ENCODE data around the gene DAZAP1. TPM values are rescaled to one million over a fixed set of nuclear protein-coding genes. Genes with fewer than 3 reads are reported as not detected.

Gene DAZAP1
- polyA plus RNA-seq, 2 donors = 64.9 to 75.3 TPM

DNA sequence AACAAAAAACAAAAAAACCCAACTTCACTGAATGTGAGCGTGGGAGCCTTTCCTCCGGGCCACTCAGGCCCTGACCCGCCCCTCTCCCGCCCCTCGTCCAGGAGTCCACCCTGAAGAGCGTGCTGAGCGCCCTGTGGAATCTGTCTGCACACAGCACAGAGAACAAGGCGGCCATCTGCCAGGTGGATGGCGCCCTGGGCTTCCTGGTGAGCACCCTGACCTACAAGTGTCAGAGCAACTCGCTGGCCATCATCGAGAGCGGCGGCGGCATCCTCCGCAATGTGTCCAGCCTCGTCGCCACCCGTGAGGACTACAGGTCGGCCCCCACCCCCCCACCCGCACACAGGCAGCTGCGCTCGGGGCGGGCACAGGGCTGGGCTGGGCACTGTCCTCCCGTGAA is 54.5 kb downstream of the DAZAP1 start:
- H3K4me3 ChIP-seq (ENCODE audit: low read depth in 1 of 2, low read length in 2 of 2) = no peak overlapping the region
- H3K27me3 ChIP-seq (ENCODE audit: control insufficient read depth in 1 of 2, insufficient read depth in 2 of 2, low read length in 2 of 2) = peaks cover 0 to 20% of the 10 kb centered on the region in 2 donors
- no peak overlapping the region for H3K27ac ChIP-seq (ENCODE audit: low read depth in 2 of 2, low read length in 1 of 2)
- H3K9me3 ChIP-seq (ENCODE audit: control insufficient read depth in 2 of 2, insufficient read depth in 1 of 2, low read depth in 1 of 2, low read length in 1 of 2) = peaks cover 0 to 9% of the 10 kb centered on the region in 2 donors
- H3K36me3 ChIP-seq (ENCODE audit: control insufficient read depth in 2 of 2, insufficient read depth in 2 of 2, low read length in 1 of 2) = peaks cover 0 to 4% of the 10 kb centered on the region in 2 donors
- WGBS, 2 donors = 93 to 95% methylated on average over 23 to 24 of the region's 24 CpGs
- peaks cover 11 to 22% of the 10 kb centered on the region in 2 donors for H3K4me1 ChIP-seq (ENCODE audit: control insufficient read depth in 2 of 2, insufficient read depth in 2 of 2, low read length in 1 of 2)

DNA sequence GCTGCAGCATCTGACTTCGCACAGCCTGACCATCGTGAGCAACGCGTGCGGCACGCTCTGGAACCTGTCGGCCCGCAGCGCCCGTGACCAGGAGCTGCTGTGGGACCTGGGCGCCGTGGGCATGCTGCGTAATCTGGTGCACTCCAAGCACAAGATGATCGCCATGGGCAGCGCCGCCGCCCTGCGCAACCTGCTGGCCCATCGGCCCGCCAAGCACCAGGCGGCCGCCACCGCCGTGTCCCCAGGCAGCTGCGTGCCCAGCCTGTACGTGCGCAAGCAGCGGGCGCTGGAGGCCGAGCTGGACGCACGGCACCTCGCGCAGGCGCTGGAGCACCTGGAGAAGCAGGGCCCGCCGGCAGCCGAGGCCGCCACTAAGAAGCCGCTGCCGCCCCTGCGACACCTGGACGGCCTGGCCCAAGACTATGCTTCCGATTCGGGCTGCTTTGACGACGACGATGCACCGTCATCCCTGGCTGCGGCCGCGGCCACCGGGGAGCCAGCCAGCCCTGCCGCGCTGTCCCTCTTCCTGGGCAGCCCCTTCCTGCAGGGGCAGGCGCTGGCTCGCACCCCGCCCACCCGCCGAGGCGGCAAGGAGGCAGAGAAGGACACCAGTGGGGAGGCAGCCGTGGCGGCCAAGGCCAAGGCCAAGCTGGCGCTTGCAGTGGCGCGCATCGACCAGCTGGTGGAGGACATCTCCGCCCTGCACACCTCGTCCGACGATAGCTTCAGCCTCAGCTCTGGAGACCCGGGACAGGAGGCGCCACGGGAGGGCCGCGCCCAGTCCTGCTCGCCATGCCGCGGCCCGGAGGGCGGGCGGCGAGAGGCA is 58.0 kb downstream of the DAZAP1 start:
- Histone ChIP-seq H3K27ac (ENCODE audit: low read depth in 2 of 2, low read length in 1 of 2) (no peak overlapping the region), H3K27me3 (ENCODE audit: control insufficient read depth in 1 of 2, insufficient read depth in 2 of 2, low read length in 2 of 2) (peaks cover 0 to 42% of the 10 kb centered on the region in 2 donors), H3K9me3 (ENCODE audit: control insufficient read depth in 2 of 2, insufficient read depth in 1 of 2, low read depth in 1 of 2, low read length in 1 of 2) (peaks cover 0 to 10% of the 10 kb centered on the region in 2 donors), H3K4me1 (ENCODE audit: control insufficient read depth in 2 of 2, insufficient read depth in 2 of 2, low read length in 1 of 2) (peaks cover 37 to 50% of the 10 kb centered on the region in 2 donors), H3K36me3 (ENCODE audit: control insufficient read depth in 2 of 2, insufficient read depth in 2 of 2, low read length in 1 of 2) (peaks cover 0 to 4% of the 10 kb centered on the region in 2 donors), H3K4me3 (ENCODE audit: low read depth in 1 of 2, low read length in 2 of 2) (peak overlapping the region in 1 of 2 donors; percentile 20)
- WGBS, 2 donors = 34 to 45% methylated on average over 46 to 83 of the region's 83 CpGs

DNA sequence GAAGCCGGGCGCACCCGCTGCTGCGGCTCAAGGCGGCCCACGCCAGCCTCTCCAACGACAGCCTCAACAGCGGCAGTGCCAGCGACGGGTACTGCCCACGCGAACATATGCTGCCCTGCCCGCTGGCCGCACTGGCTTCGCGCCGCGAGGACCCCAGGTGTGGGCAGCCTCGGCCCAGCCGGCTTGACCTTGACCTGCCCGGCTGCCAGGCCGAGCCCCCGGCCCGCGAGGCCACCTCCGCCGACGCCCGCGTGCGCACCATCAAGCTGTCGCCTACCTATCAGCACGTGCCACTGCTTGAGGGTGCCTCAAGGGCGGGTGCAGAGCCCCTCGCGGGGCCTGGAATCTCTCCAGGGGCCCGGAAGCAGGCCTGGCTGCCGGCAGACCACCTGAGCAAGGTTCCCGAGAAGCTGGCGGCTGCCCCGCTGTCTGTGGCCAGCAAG is 58.7 kb downstream of the DAZAP1 start:
- no peak overlapping the region for H3K4me3 ChIP-seq (ENCODE audit: low read depth in 1 of 2, low read length in 2 of 2)
- H3K4me1 ChIP-seq (ENCODE audit: control insufficient read depth in 2 of 2, insufficient read depth in 2 of 2, low read length in 1 of 2) = peaks cover 43 to 56% of the 10 kb centered on the region in 2 donors
- H3K9me3 ChIP-seq (ENCODE audit: control insufficient read depth in 2 of 2, insufficient read depth in 1 of 2, low read depth in 1 of 2, low read length in 1 of 2) = peaks cover 0 to 10% of the 10 kb centered on the region in 2 donors
- peaks cover 0 to 4% of the 10 kb centered on the region in 2 donors for H3K36me3 ChIP-seq (ENCODE audit: control insufficient read depth in 2 of 2, insufficient read depth in 2 of 2, low read length in 1 of 2)
- 41 to 46% methylated on average over 41 of the region's 41 CpGs for WGBS, 2 donors
- H3K27ac ChIP-seq (ENCODE audit: low read depth in 2 of 2, low read length in 1 of 2) = no peak overlapping the region
- peaks cover 0 to 46% of the 10 kb centered on the region in 2 donors for H3K27me3 ChIP-seq (ENCODE audit: control insufficient read depth in 1 of 2, insufficient read depth in 2 of 2, low read length in 2 of 2)

DNA sequence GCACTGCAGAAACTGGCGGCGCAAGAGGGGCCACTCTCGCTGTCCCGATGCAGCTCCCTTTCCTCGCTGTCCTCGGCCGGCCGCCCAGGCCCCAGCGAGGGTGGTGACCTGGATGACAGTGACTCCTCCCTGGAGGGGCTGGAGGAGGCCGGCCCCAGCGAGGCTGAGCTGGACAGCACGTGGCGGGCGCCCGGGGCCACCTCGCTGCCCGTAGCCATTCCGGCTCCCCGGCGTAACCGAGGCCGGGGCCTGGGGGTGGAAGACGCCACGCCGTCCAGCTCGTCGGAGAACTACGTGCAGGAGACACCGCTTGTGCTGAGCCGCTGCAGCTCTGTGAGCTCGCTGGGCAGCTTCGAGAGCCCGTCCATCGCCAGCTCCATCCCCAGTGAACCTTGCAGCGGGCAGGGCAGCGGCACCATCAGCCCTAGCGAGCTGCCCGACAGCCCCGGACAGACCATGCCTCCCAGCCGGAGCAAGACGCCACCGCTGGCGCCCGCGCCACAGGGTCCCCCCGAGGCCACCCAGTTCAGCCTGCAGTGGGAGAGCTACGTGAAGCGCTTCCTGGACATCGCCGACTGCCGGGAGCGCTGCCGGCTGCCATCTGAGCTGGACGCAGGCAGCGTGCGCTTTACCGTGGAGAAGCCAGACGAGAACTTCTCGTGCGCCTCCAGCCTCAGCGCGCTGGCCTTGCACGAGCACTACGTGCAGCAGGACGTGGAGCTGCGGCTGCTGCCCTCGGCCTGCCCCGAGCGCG is 59.3 kb downstream of the DAZAP1 start:
- Histone ChIP-seq H3K27ac (ENCODE audit: low read depth in 2 of 2, low read length in 1 of 2) (no peak overlapping the region), H3K4me3 (ENCODE audit: low read depth in 1 of 2, low read length in 2 of 2) (no peak overlapping the region), H3K36me3 (ENCODE audit: control insufficient read depth in 2 of 2, insufficient read depth in 2 of 2, low read length in 1 of 2) (peaks cover 0 to 4% of the 10 kb centered on the region in 2 donors), H3K9me3 (ENCODE audit: control insufficient read depth in 2 of 2, insufficient read depth in 1 of 2, low read depth in 1 of 2, low read length in 1 of 2) (peaks cover 0 to 11% of the 10 kb centered on the region in 2 donors), H3K4me1 (ENCODE audit: control insufficient read depth in 2 of 2, insufficient read depth in 2 of 2, low read length in 1 of 2) (peaks cover 43 to 62% of the 10 kb centered on the region in 2 donors), H3K27me3 (ENCODE audit: control insufficient read depth in 1 of 2, insufficient read depth in 2 of 2, low read length in 2 of 2) (peaks cover 0 to 47% of the 10 kb centered on the region in 2 donors)
- 24 to 29% methylated on average over 70 of the region's 70 CpGs for WGBS, 2 donors

DNA sequence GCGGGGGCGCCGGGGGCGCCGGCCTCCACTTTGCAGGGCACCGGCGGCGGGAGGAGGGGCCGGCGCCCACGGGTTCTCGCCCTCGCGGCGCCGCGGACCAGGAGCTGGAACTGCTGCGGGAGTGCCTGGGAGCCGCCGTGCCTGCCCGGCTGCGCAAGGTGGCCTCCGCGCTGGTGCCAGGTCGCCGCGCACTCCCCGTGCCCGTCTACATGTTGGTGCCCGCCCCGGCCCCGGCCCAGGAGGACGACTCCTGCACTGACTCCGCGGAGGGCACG is 59.8 kb downstream of the DAZAP1 start:
- Histone ChIP-seq H3K27ac (ENCODE audit: low read depth in 2 of 2, low read length in 1 of 2) (no peak overlapping the region), H3K36me3 (ENCODE audit: control insufficient read depth in 2 of 2, insufficient read depth in 2 of 2, low read length in 1 of 2) (peaks cover 0 to 4% of the 10 kb centered on the region in 2 donors), H3K27me3 (ENCODE audit: control insufficient read depth in 1 of 2, insufficient read depth in 2 of 2, low read length in 2 of 2) (peaks cover 0 to 50% of the 10 kb centered on the region in 2 donors), H3K4me1 (ENCODE audit: control insufficient read depth in 2 of 2, insufficient read depth in 2 of 2, low read length in 1 of 2) (peaks cover 43 to 66% of the 10 kb centered on the region in 2 donors), H3K4me3 (ENCODE audit: low read depth in 1 of 2, low read length in 2 of 2) (peak overlapping the region in 1 of 2 donors; percentile 9), H3K9me3 (ENCODE audit: control insufficient read depth in 2 of 2, insufficient read depth in 1 of 2, low read depth in 1 of 2, low read length in 1 of 2) (peaks cover 0 to 14% of the 10 kb centered on the region in 2 donors)
- 2 to 6% methylated on average over 13 to 36 of the region's 36 CpGs for WGBS, 2 donors

DNA sequence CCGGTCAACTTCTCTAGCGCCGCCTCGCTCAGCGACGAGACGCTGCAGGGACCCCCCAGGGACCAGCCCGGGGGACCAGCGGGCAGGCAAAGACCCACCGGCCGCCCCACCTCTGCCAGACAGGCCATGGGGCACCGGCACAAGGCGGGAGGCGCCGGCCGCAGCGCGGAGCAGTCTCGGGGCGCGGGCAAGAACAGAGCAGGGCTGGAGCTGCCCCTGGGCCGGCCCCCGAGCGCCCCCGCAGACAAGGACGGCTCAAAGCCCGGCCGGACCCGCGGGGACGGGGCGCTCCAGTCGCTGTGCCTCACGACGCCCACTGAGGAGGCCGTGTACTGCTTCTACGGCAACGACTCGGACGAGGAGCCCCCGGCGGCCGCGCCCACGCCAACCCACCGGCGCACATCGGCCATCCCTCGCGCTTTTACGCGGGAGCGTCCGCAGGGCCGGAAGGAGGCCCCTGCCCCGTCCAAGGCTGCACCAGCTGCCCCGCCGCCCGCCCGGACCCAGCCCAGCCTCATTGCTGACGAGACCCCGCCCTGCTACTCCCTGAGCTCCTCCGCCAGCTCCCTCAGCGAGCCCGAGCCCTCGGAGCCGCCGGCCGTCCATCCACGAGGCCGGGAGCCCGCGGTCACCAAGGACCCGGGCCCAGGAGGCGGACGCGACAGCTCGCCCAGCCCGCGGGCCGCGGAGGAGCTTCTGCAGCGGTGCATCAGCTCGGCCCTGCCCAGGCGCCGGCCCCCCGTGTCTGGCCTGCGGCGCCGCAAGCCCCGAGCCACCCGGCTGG is 60.3 kb downstream of the DAZAP1 start:
- WGBS, 2 donors = 3 to 4% methylated on average over 63 to 92 of the region's 92 CpGs
- Histone ChIP-seq H3K4me1 (ENCODE audit: control insufficient read depth in 2 of 2, insufficient read depth in 2 of 2, low read length in 1 of 2) (peaks cover 43 to 71% of the 10 kb centered on the region in 2 donors), H3K36me3 (ENCODE audit: control insufficient read depth in 2 of 2, insufficient read depth in 2 of 2, low read length in 1 of 2) (peaks cover 0 to 4% of the 10 kb centered on the region in 2 donors), H3K27ac (ENCODE audit: low read depth in 2 of 2, low read length in 1 of 2) (no peak overlapping the region), H3K27me3 (ENCODE audit: control insufficient read depth in 1 of 2, insufficient read depth in 2 of 2, low read length in 2 of 2) (peaks cover 0 to 55% of the 10 kb centered on the region in 2 donors), H3K4me3 (ENCODE audit: low read depth in 1 of 2, low read length in 2 of 2) (peak overlapping the region in 1 of 2 donors; percentile 9), H3K9me3 (ENCODE audit: control insufficient read depth in 2 of 2, insufficient read depth in 1 of 2, low read depth in 1 of 2, low read length in 1 of 2) (peaks cover 0 to 14% of the 10 kb centered on the region in 2 donors)

DNA sequence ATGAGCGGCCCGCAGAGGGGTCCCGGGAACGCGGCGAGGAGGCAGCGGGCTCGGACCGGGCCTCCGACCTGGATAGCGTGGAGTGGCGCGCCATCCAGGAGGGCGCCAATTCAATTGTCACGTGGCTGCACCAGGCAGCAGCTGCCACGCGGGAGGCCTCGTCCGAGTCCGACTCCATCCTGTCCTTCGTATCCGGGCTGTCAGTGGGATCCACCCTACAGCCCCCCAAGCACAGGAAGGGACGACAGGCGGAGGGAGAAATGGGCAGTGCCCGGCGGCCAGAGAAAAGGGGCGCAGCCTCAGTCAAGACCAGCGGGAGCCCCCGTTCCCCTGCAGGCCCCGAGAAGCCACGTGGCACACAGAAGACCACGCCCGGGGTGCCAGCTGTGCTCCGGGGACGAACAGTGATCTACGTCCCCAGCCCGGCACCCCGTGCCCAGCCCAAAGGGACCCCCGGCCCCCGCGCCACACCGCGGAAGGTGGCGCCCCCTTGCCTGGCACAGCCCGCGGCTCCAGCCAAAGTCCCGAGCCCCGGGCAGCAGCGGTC is 61.0 kb downstream of the DAZAP1 start:
- peaks cover 0 to 55% of the 10 kb centered on the region in 2 donors for H3K27me3 ChIP-seq (ENCODE audit: control insufficient read depth in 1 of 2, insufficient read depth in 2 of 2, low read length in 2 of 2)
- H3K36me3 ChIP-seq (ENCODE audit: control insufficient read depth in 2 of 2, insufficient read depth in 2 of 2, low read length in 1 of 2) = peaks cover 0 to 4% of the 10 kb centered on the region in 2 donors
- WGBS, 2 donors = 4 to 5% methylated on average over 47 to 49 of the region's 49 CpGs
- peak overlapping the region in 1 of 2 donors; percentile 40 for H3K4me3 ChIP-seq (ENCODE audit: low read depth in 1 of 2, low read length in 2 of 2)
- peaks cover 0 to 14% of the 10 kb centered on the region in 2 donors for H3K9me3 ChIP-seq (ENCODE audit: control insufficient read depth in 2 of 2, insufficient read depth in 1 of 2, low read depth in 1 of 2, low read length in 1 of 2)
- H3K27ac ChIP-seq (ENCODE audit: low read depth in 2 of 2, low read length in 1 of 2) = no peak overlapping the region
- peaks cover 43 to 72% of the 10 kb centered on the region in 2 donors for H3K4me1 ChIP-seq (ENCODE audit: control insufficient read depth in 2 of 2, insufficient read depth in 2 of 2, low read length in 1 of 2)

DNA sequence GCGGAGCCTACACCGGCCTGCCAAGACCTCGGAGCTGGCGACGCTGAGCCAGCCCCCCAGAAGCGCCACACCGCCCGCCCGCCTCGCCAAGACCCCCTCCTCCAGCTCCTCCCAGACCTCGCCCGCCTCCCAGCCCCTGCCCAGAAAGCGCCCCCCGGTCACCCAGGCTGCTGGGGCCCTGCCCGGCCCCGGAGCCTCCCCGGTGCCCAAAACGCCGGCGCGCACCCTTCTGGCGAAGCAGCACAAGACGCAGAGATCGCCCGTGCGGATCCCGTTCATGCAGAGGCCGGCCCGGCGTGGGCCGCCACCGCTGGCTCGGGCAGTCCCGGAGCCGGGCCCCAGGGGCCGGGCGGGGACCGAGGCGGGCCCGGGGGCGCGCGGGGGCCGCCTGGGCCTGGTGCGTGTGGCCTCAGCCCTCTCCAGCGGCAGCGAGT is 61.5 kb downstream of the DAZAP1 start:
- WGBS, 2 donors = 2 to 4% methylated on average over 38 to 47 of the region's 47 CpGs
- Histone ChIP-seq H3K27me3 (ENCODE audit: control insufficient read depth in 1 of 2, insufficient read depth in 2 of 2, low read length in 2 of 2) (peaks cover 0 to 55% of the 10 kb centered on the region in 2 donors), H3K4me3 (ENCODE audit: low read depth in 1 of 2, low read length in 2 of 2) (peak overlapping the region in 1 of 2 donors; percentile 40), H3K36me3 (ENCODE audit: control insufficient read depth in 2 of 2, insufficient read depth in 2 of 2, low read length in 1 of 2) (peaks cover 0 to 4% of the 10 kb centered on the region in 2 donors), H3K4me1 (ENCODE audit: control insufficient read depth in 2 of 2, insufficient read depth in 2 of 2, low read length in 1 of 2) (peaks cover 43 to 72% of the 10 kb centered on the region in 2 donors), H3K9me3 (ENCODE audit: control insufficient read depth in 2 of 2, insufficient read depth in 1 of 2, low read depth in 1 of 2, low read length in 1 of 2) (peaks cover 0 to 14% of the 10 kb centered on the region in 2 donors), H3K27ac (ENCODE audit: low read depth in 2 of 2, low read length in 1 of 2) (no peak overlapping the region)
